CD1c-positive myeloid dendritic cell (primary cell): ENCODE results near the gene ZAR1L.

Experiments
- DNase-seq: peaks from one replicate; pipeline ENCODE4 v3.0.0-alpha.2; 2016; ENCODE audit errors: extremely low spot score

ZAR1L gene

DNA sequence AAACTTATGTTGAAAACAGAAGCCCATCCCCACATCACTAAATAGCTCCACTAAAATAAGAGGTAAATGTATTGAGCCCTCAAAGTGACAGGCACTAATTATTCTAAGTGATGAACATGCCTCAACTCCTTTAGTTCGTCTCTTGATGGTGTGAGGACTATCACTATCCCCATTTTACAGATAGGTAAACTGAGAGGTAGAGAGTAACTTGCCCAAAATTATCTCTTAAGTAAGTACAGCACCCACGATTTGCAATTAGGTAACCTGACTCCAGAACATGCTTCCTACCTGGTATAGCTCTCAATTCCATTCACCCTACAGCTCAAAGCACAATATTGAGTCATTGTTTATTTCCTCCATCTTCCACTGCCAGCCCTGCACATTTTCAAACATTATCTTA lies 12.7 kb downstream of the ZAR1L start:
- DNase-seq, result no peak

GRCh38 chr13:32300920-32301319 lies 14.2 kb downstream of the ZAR1L start:
- DNase-seq, result no peak

- no peak for DNase-seq
These were observed 14.8 kb downstream of the ZAR1L start for GRCh38 chr13:32300406-32300805.

GRCh38 chr13:32299893-32300292 lies 15.3 kb downstream of the ZAR1L start:
- no peak for DNase-seq

DNA sequence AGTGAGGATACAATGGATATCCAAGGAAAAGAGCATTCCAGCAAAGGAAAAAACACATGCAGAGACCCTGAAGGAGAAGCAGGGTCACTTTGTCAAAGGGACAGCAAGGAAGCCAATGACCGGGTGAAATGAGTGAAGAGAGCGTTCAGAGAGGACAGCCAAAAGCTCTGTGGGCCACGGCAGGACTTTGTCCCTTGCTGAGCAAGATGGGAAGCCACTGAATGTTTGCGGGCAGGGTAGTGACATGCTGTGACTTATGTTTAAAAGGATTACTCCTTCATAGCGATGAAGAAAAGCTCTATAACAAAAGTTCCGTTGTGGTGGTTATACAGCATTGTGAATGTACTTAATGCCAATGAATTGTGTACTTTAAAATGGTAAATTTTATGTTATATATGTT lies 16.5 kb downstream of the ZAR1L start:
- no peak for DNase-seq

DNA sequence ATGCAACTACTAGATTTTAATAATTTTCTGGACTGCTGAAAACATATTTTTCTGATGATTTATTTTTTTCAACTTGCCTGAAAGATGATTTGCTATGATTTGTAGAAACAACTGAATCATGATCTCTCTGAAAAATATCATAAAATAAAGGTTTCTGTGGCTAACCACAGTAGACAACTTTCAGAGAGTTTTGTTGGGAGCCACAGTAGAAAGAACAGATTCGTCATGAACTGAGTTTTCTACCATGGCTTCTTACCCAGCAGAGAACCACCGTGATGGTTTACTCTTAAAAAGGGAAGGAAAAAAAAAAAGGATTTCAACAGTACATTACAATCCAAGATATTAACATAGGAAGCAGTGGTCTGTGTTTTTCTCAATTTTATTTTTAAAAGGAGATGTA lies 18.0 kb downstream of the ZAR1L start:
- no peak for DNase-seq

DNA sequence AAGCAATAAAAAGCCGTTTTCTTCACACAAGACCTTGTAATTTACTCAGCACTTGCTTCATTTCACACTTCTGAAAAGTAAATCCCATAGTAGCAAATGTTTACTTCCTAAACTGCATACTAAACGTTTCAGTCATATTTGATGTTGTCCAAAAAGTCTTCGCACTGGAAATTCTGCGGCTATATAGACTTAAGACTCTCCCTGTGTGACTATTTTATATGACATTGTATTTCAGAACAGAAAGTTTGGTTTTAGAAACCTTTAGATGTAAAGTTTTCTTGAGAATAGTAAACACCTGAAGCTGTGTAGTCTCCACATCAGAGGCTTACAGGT lies 29.6 kb downstream of the ZAR1L start:
- DNase-seq, result no peak

GRCh38 chr13:32284927-32285632 lies 30.1 kb downstream of the ZAR1L start:
- DNase-seq, result no peak

DNA sequence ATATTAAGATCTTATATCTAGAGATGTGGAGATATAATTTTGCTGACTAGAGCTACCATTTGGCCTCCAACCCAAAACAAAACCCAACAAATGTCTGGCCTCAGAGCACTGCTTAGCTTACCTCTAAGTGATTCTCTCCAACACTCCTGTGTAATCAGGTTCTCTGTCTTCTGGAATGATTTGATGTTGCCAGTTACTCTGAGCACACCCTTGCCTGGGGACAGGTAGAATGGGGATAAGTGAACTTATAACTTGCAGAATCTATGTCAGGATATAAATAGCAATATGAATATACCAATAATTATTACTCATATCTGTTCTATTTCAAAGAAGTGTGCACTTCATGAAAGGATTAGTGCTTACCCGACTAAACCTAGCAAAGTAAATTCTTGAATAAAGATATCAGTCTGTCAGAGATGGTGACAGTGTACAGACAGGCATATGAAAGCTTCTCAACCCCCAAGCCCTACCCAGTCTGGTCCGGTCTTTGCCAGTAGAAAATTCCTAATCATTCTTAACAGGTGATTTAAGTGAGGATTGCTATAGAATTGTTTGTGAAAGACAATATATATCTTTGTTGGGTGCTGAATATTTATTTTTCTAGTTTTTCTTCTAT lies 33.0 kb downstream of the ZAR1L start:
- DNase-seq, result no peak

GRCh38 chr13:32281096-32281495 lies 34.1 kb downstream of the ZAR1L start:
- no peak for DNase-seq

DNA sequence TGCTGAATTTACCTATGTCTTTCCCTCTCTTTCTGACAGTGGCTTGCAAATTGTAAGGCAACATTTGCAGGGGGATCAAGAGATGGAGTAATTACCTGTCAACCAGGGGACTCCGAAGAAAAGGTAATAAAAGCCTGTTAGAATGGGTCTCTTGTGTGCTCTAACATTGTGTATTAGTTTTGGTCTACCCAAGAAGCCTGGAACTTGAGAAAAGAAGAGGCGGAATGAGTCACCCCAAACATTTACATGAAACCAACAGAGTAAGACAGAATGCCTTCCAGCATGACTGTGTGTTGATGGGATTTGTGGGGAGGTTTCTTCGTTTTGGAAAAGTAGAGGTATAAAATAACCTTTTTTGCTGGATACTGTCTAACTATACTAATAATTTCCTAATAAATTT lies 36.7 kb downstream of the ZAR1L start:
- no peak for DNase-seq

GRCh38 chr13:32277839-32278238 lies 37.3 kb downstream of the ZAR1L start:
- DNase-seq, result no peak

DNA sequence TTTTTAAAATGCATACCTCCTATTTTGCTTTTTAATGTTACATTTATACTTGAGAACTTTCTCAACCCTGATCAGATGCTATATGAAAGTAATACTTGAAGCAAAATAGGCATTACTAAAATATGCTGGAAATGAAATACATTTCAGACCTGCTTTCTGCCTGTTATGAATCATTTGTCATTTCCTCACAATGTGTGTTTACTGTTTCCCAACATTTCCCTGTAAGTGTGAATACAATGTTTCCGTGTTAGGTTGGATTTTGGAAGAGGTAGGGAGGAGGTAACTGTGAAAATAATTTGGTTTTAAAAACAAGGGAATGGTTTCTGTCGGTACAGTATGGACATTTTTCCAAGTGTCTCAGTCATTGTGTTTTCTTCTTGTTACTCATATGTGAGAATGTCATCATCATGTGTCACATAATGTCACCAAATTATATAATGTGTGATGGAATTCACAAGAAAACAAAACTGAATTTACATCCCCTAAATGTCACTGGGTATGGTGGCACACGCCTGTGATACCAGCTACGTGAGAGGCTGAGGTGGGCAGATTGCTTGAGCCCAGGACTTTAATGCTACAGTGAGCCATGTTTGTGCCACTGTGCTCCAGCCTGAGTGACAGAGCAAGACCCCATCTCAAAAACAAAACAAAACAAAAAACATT lies 43.0 kb downstream of the ZAR1L start:
- DNase-seq, result no peak

- DNase-seq, result no peak
These were observed 47.2 kb downstream of the ZAR1L start for GRCh38 chr13:32267836-32268439.

- no peak for DNase-seq
These were observed 49.0 kb downstream of the ZAR1L start for GRCh38 chr13:32266130-32266529.

DNA sequence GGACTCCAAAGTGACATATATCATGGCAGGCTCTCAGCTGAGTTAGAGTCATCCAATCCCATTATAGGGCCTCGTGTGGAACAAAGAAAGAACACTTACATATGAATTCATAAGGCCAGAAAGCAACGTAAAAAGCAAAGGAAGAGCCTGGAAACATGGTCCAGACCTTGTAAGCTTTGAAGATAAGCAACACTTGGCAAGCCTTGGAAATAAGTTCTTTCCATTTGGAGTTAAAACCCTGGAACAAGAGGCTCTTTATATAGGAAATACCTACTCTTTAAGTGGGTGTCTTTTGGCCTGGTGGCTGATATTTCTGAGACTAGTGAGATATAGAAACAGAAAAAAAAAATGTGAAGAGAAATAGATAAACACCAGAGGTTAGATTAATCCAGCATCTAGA lies 49.4 kb downstream of the ZAR1L start:
- no peak for DNase-seq

GRCh38 chr13:32264407-32264806 lies 50.8 kb downstream of the ZAR1L start:
- no peak for DNase-seq

GRCh38 chr13:32262619-32263018 lies 52.5 kb downstream of the ZAR1L start:
- DNase-seq, result no peak

DNA sequence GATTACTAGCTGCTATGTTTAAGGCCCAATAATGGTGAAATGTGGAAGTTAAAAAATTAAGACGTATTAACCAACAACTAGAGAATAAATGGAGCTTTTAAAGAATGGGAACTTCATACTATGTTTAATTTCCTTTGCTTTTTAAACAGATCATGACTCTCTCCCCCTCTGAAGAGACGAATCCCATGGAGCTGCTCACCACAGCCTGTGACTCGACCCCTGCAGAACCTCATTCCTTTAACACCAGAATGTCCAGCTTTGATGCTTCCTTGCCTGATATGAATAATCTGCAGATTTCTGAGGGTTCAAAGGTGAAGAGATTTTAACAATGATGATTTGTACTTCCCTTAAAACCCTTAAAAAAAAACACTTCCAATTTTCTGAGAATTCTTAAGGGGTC lies 53.0 kb downstream of the ZAR1L start:
- DNase-seq, result no peak

GRCh38 chr13:32261567-32261966 lies 53.6 kb downstream of the ZAR1L start:
- no peak for DNase-seq

DNA sequence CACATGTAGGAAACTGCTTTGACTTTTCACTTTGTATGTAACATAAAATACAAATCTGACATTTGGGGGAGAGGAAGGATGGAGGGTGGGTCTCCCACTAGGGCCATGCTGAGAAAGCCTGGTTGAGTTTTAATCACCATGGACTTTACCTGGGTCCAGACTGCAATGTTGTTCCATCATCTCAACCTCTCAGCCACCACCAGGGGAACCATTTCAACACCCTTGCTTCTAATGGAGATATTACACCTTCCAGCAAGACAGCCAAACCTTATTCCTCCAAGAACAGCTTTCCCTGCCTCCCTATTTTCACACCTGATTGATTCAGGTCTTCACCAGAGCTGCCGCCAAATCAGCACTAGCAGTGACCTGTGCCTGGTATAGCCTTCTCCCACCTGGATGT lies 56.0 kb downstream of the ZAR1L start:
- no peak for DNase-seq

- DNase-seq, result no peak
These were observed 57.5 kb downstream of the ZAR1L start for GRCh38 chr13:32257649-32258048.

DNA sequence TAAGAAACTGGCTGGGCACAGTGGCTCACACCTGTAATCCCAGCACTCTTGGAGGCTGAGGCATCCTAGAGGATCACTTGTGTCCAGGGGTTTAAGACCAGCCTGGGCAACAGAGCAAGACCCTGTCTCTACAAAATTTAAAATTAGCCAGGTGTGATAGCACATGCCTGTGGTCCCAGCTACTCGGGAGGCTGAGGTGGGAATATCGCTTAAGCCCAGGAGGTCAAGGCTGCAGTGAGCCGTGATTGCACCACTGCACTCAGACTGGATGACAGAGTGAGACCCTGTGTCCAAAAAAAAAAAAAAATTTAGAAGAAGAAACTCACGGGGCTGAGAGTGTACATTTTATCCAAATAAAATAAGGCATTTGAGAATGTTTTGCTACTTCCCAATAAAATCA lies 58.9 kb downstream of the ZAR1L start:
- no peak for DNase-seq
